COR-L47 (cell line): ENCODE results near the gene KLHL9.

Experiments used
- DNase-seq: peaks from one replicate; lab custom pipeline; 2025; lab: John Stamatoyannopoulos, UW

The KLHL9 gene

DNA sequence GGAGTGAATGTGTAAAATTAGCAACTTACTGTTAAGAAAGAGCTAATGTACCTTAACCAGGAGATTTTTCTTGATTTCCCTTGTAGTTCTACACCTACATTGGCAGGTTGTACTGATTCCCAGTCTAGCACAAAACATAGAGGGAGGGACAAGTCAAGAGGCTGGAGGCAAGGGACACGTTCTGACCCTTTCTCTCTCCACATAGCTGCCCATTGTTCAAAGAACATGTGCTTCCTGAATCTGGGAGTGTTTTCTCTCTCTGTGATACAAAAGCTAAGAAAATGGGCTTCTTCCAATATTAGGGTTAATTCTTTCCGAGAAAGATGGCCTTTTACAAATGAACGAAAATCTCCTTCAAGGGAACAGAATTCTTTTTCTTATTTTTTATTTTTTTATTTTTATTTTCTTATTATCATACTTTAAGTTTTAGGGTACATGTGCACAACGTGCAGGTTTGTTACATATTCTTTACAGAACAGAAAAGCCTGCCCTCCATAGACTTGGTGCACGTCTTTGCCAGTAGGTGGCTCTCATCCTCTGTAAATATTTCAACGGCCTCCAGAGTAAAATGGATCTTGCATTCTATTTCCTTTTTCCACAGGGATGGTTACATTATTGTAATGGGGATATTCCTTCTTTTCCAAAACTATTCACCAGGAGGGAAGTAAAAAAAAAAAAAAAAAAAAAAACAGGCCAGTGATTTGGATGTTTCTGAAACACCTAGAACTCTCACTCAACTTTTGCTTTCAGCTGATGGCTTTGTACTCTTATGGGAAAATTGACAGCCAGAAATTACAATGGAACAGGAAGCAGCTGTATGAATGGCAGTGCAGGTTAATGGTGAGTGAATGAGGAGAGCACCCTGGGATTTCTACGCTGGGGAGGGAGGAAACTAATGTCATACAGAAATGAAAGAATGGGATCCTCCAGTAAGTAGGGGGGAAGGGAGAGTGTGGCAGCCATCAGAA, 17.0 kb downstream of the KLHL9 start:
- peak; percentile 23 for DNase-seq

- no peak for DNase-seq
These were observed 18.3 kb downstream of the KLHL9 start for GRCh38 chr9:21316860-21317259.

- no peak for DNase-seq
These were observed 19.0 kb downstream of the KLHL9 start for GRCh38 chr9:21316032-21316842.

- DNase-seq = no peak
These were observed 21.1 kb downstream of the KLHL9 start for GRCh38 chr9:21314152-21314551.

GRCh38 chr9:21311889-21312288, 23.3 kb downstream of the KLHL9 start:
- no peak for DNase-seq

- DNase-seq = no peak
These were observed 30.0 kb downstream of the KLHL9 start, which contains the start of gene IFNA5 for GRCh38 chr9:21305213-21305612. IFNA5 (minus strand) TSS chr9:21305313; CDS start chr9:21305256, 57 bp downstream.

DNA sequence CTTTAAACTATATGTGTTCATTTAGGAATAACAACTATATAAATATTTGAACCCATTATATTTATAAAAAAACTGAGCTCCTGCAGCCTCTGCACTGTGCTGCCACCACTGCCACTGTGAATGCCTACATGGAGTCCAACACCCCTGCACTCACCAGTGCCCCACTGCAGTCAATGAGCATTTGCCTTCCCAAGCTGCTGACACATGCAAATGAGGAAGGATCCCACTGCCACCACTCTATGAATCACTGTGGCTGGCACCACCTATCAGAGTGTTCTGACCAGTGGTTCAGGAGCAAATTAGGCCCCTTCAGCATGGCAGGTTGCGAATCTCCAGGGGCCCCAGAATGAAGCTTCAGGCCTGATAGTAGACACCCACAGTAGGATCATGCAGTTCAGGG, 39.2 kb downstream of the KLHL9 start:
- no peak for DNase-seq

- no peak for DNase-seq
These were observed 40.2 kb downstream of the KLHL9 start for GRCh38 chr9:21294904-21295538.

DNA sequence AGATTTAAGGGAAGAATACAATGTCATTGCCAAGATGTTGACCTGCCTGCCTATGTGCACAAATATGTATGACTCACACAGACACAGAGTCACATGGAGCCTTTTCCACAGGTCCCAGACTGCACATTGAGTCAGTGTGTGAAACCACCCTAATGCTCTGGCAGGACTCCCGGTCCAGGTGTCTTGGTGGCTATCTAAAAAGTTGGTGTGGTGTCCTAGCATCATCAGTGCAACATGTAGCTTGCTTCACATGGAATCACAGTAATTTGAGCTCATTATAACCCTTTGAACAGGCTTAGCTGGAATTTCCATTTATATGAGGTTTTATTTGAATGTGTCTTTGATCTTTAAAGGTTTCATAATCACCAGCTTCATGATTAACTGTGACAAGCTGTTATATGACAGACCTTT, 40.8 kb downstream of the KLHL9 start:
- no peak for DNase-seq

DNA sequence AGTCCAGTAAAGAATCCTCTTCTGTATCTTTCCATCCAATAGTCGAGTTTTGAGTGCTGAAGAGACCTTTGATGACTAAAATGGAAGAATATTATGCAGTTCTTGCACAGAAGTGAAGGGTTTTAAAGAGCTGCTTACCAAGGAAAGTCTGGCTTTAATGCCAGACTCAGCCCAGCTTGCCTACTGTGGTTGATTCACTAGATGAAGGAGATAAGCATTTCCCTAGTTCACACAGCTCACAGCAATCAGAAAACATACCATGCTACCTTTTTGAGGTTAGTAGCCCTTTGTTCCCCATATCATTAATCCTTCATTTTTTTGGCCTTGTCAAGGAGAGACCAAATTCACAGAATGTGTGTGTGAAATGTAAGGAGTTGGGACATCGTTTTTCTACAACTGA, 45.4 kb downstream of the KLHL9 start:
- no peak for DNase-seq

DNA sequence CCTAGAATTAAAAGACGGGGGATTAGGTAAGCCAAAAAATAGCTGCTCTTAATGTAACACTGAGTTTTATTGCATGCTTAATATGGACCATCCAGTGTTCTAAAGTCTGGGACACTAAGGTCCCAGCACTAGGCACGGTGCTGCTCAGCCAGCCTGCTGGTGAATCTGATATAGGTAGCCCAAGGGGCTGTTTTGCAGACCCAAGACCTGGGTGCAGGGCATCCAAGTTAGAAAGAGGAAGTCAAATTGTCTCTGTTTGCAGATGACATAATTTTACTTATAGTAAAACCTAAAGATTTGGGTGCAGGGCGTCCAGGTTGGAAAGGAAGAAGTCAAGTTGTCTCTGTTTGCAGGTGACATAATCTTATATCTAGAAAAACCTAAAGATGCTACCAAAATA, 47.9 kb downstream of the KLHL9 start:
- no peak for DNase-seq

- DNase-seq = no peak
These were observed 48.5 kb downstream of the KLHL9 start for GRCh38 chr9:21286659-21287058.

GRCh38 chr9:21286099-21286498, 49.1 kb downstream of the KLHL9 start:
- no peak for DNase-seq

- DNase-seq = no peak
These were observed 53.9 kb downstream of the KLHL9 start for GRCh38 chr9:21281275-21281674.
